ENCODE data around the gene NUBP1.
"Not testable (repeated sequence)": the region's sequence is repeated elsewhere in the genome, so short reads cannot be mapped to it uniquely, and the experiment has no call there.

The NUBP1 gene

DNA sequence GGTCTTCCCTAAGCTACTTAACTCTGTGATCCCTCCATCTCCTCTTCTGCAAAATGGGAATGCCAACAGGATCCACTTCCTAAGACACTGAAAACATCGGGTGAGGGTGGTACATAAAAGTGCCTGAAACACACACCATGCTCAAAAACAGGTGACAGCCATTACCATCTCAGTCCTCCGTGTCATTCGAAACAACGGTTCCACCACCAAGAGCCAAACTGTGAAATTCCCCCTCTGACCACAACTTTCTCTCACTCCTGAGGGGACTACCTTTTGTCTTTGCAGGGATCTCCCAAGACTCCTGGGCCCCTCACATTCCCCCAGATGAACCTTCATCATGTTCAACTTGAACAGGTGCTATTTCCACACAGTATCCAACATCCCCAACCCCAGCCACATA lies 37.0 kb downstream of the NUBP1 start:
- Histone ChIP-seq H3K4me3 (ENCODE audit: low read length) (no peak overlapping the region), H3K4me2 (ENCODE audit: low read length) (no peak overlapping the region), H3K79me2 (ENCODE audit: control insufficient read depth, low read length) (no peaks in the 10 kb centered on the region), H3K9me3 (ENCODE audit: control insufficient read depth, insufficient read depth, low read length) (no peaks in the 10 kb centered on the region), H3K36me3 (ENCODE audit: control insufficient read depth, low read length) (no peaks in the 10 kb centered on the region), H4K20me1 (ENCODE audit: control insufficient read depth, insufficient read depth, low read depth, low read length) (no peaks in the 10 kb centered on the region), H3K9me2 (replicated peaks; ENCODE audit: control insufficient read depth, low read length) (no peaks in the 10 kb centered on the region), H3K27ac (ENCODE audit: low read depth, low read length) (no peak overlapping the region), H3K4me1 (ENCODE audit: control insufficient read depth, low read length) (peaks cover 9% of the 10 kb centered on the region), H3F3A (ENCODE audit: control insufficient read depth, insufficient read depth) (no peaks in the 10 kb centered on the region), H3K27me3 (ENCODE audit: control insufficient read depth, low read length) (peaks cover 32% of the 10 kb centered on the region)
- TF ChIP-seq EZH2phosphoT487 (IDR thresholded peaks at IDR 0.05; ENCODE audit: borderline replicate concordance, low read length) = no peak
- TF ChIP-seq, protein P1, sequence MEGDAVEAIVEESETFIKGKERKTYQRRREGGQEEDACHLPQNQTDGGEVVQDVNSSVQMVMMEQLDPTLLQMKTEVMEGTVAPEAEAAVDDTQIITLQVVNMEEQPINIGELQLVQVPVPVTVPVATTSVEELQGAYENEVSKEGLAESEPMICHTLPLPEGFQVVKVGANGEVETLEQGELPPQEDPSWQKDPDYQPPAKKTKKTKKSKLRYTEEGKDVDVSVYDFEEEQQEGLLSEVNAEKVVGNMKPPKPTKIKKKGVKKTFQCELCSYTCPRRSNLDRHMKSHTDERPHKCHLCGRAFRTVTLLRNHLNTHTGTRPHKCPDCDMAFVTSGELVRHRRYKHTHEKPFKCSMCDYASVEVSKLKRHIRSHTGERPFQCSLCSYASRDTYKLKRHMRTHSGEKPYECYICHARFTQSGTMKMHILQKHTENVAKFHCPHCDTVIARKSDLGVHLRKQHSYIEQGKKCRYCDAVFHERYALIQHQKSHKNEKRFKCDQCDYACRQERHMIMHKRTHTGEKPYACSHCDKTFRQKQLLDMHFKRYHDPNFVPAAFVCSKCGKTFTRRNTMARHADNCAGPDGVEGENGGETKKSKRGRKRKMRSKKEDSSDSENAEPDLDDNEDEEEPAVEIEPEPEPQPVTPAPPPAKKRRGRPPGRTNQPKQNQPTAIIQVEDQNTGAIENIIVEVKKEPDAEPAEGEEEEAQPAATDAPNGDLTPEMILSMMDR (IDR thresholded peaks at IDR 0.05; ENCODE audit: low read depth, low read length, poor library complexity, severe bottlenecking) = no peak

DNA sequence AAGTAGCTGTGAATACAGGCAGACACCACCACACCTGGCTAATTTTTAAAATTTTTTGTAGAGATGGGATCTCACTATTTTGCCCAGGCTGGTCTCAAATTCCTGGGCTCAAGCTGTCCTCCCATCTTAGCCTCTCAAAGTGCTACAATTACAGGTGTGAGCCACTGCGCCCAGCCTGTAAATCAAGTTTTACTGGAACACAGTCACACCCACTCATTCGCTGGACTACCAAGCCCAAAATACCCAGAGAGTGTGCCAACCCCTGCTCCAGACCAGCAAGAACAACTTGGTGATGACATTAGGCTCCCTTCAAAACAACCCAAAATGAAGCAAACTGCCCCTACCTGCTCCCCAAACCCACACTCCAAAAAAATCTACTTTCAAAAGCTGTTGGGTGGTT lies 39.0 kb downstream of the NUBP1 start:
- H3K36me3 ChIP-seq (ENCODE audit: control insufficient read depth, low read length) = no peaks in the 10 kb centered on the region
- H3K27ac ChIP-seq (ENCODE audit: low read depth, low read length) = no peak overlapping the region
- no peaks in the 10 kb centered on the region for H3K79me2 ChIP-seq (ENCODE audit: control insufficient read depth, low read length)
- H3F3A ChIP-seq (ENCODE audit: control insufficient read depth, insufficient read depth) = no peaks in the 10 kb centered on the region
- H3K9me2 ChIP-seq (replicated peaks; ENCODE audit: control insufficient read depth, low read length) = no peaks in the 10 kb centered on the region
- no peak overlapping the region for H3K4me3 ChIP-seq (ENCODE audit: low read length)
- peaks cover 16% of the 10 kb centered on the region for H3K4me1 ChIP-seq (ENCODE audit: control insufficient read depth, low read length)
- H3K27me3 ChIP-seq (ENCODE audit: control insufficient read depth, low read length) = peaks cover 22% of the 10 kb centered on the region
- TF ChIP-seq, protein P1 (IDR thresholded peaks at IDR 0.05; ENCODE audit: low read depth, low read length, poor library complexity, severe bottlenecking) = no peak
- no peak for TF ChIP-seq EZH2phosphoT487 (IDR thresholded peaks at IDR 0.05; ENCODE audit: borderline replicate concordance, low read length)
- no peaks in the 10 kb centered on the region for H4K20me1 ChIP-seq (ENCODE audit: control insufficient read depth, insufficient read depth, low read depth, low read length)
- H3K4me2 ChIP-seq (ENCODE audit: low read length) = no peak overlapping the region
- peaks cover 3% of the 10 kb centered on the region; the same call in 1 of the 2 replicates for H3K9me3 ChIP-seq (ENCODE audit: control insufficient read depth, insufficient read depth, low read length)

DNA sequence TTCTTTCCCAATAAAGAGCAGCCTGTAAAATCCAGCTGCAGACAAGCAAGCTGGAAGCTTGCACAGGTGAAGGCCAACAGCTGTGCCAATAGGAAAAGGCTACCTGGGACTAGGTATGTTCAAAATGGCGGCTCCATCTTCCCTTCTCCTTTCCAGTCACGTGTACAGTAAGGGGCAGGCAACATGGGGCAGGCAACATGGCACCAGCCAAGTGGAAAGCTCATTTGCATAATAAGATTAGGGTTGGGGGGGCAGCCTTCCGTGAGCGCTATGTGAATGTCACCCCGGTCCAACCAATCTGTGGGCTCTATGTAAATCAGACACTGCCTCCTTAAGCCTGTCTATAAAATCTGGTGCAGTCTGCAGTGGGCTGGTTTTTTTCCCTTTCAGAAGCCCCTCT lies 43.7 kb downstream of the NUBP1 start:
- Histone ChIP-seq H3K27ac (ENCODE audit: low read depth, low read length) (no peak overlapping the region), H3K4me3 (ENCODE audit: low read length) (peak overlapping the region; percentile 51), H3K9me2 (replicated peaks; ENCODE audit: control insufficient read depth, low read length) (no peaks in the 10 kb centered on the region), H3K79me2 (ENCODE audit: control insufficient read depth, low read length) (no peaks in the 10 kb centered on the region), H3F3A (ENCODE audit: control insufficient read depth, insufficient read depth) (peaks cover 2% of the 10 kb centered on the region; the same call in 1 of the 2 replicates), H3K4me2 (ENCODE audit: low read length) (peak overlapping the region; percentile 56), H3K27me3 (ENCODE audit: control insufficient read depth, low read length) (no peaks in the 10 kb centered on the region), H4K20me1 (ENCODE audit: control insufficient read depth, insufficient read depth, low read depth, low read length) (no peaks in the 10 kb centered on the region), H3K4me1 (ENCODE audit: control insufficient read depth, low read length) (peaks cover 48% of the 10 kb centered on the region), H3K9me3 (ENCODE audit: control insufficient read depth, insufficient read depth, low read length) (peaks cover 3% of the 10 kb centered on the region; the same call in 1 of the 2 replicates), H3K36me3 (ENCODE audit: control insufficient read depth, low read length) (no peaks in the 10 kb centered on the region)
- TF ChIP-seq EZH2phosphoT487 (IDR thresholded peaks at IDR 0.05; ENCODE audit: borderline replicate concordance, low read length) = no peak
- TF ChIP-seq, protein P1 (IDR thresholded peaks at IDR 0.05; ENCODE audit: low read depth, low read length, poor library complexity, severe bottlenecking) = no peak

DNA sequence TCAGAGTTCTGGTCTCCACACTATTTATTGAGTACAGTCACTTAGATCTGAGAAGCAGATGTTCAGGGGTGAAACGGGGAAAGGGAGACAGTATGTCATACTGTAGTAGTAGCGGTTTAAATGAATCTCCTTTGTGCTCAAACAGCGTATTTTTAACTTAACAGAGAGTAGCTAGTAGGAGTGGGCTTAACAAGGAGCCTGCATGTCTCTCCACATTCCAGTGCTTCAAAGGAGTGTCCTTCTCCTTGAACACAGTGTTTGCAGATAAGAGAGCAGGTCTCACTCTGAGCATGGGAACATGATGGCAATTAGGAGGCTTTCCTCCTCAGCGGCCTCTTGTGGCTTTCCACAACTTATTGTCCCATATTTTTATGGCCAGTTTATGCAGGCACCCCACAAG lies 45.0 kb downstream of the NUBP1 start:
- not testable (repeated sequence) for H3K9me3 ChIP-seq (ENCODE audit: control insufficient read depth, insufficient read depth, low read length); H3K36me3 ChIP-seq (ENCODE audit: control insufficient read depth, low read length); H3F3A ChIP-seq (ENCODE audit: control insufficient read depth, insufficient read depth); H3K27ac ChIP-seq (ENCODE audit: low read depth, low read length); H3K27me3 ChIP-seq (ENCODE audit: control insufficient read depth, low read length); H3K4me3 ChIP-seq (ENCODE audit: low read length); H4K20me1 ChIP-seq (ENCODE audit: control insufficient read depth, insufficient read depth, low read depth, low read length); H3K79me2 ChIP-seq (ENCODE audit: control insufficient read depth, low read length); H3K4me2 ChIP-seq (ENCODE audit: low read length); H3K9me2 ChIP-seq (replicated peaks; ENCODE audit: control insufficient read depth, low read length)
- H3K4me1 ChIP-seq (ENCODE audit: control insufficient read depth, low read length) = peaks cover 48% of the 10 kb centered on the region
